Measurements from ENCODE around the gene HTT. TPM values are rescaled to one million over a fixed set of nuclear protein-coding genes. Genes with fewer than 3 reads are reported as not detected.
A peak's percentile ranks its signal among the peaks of the same experiment; 100 is the strongest.

HTT gene
- total RNA-seq, 1 experiment from 2014 or later = 37.4 TPM

DNA sequence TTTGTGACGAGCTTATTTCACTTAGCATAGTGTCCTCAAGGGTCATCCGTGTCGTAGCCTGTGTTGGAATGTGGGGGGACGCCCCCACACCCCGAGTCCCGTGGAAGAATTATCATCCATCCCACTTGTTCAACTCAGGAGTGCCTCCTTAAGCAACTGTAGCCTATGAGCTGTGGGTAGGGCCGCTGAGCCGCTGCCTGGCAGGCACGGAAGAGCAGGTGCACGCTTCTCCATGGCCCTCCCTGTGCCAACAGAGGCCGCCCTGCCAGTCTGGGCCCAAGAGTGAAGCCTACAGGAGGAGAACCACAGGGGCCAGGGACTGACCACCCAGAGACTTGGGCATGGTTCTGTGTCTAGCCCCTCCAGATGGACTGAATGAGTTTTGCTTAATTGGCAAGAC lies 216.0 kb downstream of the HTT start:
- DNase-seq (ENCODE audit: low read depth, low spot score) (no peak), ATAC-seq (no peak)
- Histone ChIP-seq H3K4me2 (ENCODE audit: low read length) (no peak overlapping the region), H3K9me2 (ENCODE audit: insufficient read depth) (no peaks in the 10 kb centered on the region), H3K79me2 (ENCODE audit: insufficient read depth, low read length) (peaks cover 6% of the 10 kb centered on the region; the same call in 1 of the 2 replicates), H3K27me3 (ENCODE audit: insufficient read depth, low read length) (no peaks in the 10 kb centered on the region), H2AFZ (ENCODE audit: low read depth, low read length, poor library complexity, severe bottlenecking) (no peak overlapping the region), H4K20me1 (ENCODE audit: insufficient read depth) (no peaks in the 10 kb centered on the region), H3K4me1 (ENCODE audit: control insufficient read depth in 1 of 2, insufficient read depth in 2 of 2, low read length in 2 of 2) (peaks cover 14 to 24% of the 10 kb centered on the region in 2 experiments), H3K9ac (ENCODE audit: low read length) (no peak overlapping the region), H3K27ac (ENCODE audit: low read depth, low read length) (0 out of 2 replicates have a peak overlapping the region, but pooled peaks have one; percentile 82), H3K4me3 (replicated peaks in 1 of 2; ENCODE audit: low read depth in 1 of 2, low read length in 2 of 2) (no peak overlapping the region), H3K9me3 (ENCODE audit: control insufficient read depth in 1 of 2, insufficient read depth in 1 of 2, low read depth in 1 of 2, low read length in 2 of 2) (no peaks in the 10 kb centered on the region), H3K36me3 (ENCODE audit: control insufficient read depth in 1 of 2, insufficient read depth in 2 of 2, low read length in 2 of 2) (no peaks in the 10 kb centered on the region)
- intact Hi-C loops (cut with micrococcal nuclease) = no loop called here
- POLR2A ChIA-PET = no interaction called here
- BruUV-seq (replicated peaks) = no TSS peak
- CTCF ChIA-PET = no interaction called here
- TF ChIP-seq, protein P1, sequence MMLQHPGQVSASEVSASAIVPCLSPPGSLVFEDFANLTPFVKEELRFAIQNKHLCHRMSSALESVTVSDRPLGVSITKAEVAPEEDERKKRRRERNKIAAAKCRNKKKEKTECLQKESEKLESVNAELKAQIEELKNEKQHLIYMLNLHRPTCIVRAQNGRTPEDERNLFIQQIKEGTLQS (IDR thresholded peaks at IDR 0.05) = no peak
- RAD21 ChIA-PET (ENCODE audit: low non-redundant PET in 1 of 2, low total read pairs in 2 of 2, uncharacterized antibody in 2 of 2, unreplicated experiment in 2 of 2) = no interaction called here

DNA sequence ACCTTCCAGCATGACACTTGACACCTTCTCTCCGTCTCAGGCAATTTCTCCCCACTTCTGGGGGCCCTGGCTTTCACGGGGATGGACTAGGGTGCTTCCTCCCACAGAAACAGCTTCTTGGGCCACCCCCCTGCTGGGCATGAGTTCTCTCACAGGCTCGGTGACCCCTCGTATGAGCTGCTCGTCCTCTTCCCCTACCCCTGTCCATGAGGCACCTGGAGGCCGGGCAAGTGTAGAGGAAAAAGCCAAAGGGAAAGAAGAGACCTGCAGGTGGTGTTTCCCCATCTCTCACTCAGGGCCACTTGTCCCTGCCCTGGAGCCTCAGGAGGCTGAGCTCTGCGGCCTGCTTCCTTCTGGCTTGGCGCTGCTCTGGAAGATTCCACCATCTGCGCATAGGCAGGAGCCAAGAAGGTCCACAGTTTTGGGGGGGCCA lies 216.4 kb downstream of the HTT start:
- H3K27me3 ChIP-seq (ENCODE audit: insufficient read depth, low read length) = no peaks in the 10 kb centered on the region
- peaks cover 6% of the 10 kb centered on the region; the same call in 1 of the 2 replicates for H3K79me2 ChIP-seq (ENCODE audit: insufficient read depth, low read length)
- BruUV-seq (replicated peaks) = no TSS peak
- intact Hi-C loops (cut with micrococcal nuclease) = no loop called here
- H3K4me1 ChIP-seq (ENCODE audit: control insufficient read depth in 1 of 2, insufficient read depth in 2 of 2, low read length in 2 of 2) = peaks cover 14 to 24% of the 10 kb centered on the region in 2 experiments
- RAD21 ChIA-PET (ENCODE audit: low non-redundant PET in 1 of 2, low total read pairs in 2 of 2, uncharacterized antibody in 2 of 2, unreplicated experiment in 2 of 2) = no interaction called here
- no peaks in the 10 kb centered on the region for H3K9me2 ChIP-seq (ENCODE audit: insufficient read depth)
- no peak overlapping the region for H2AFZ ChIP-seq (ENCODE audit: low read depth, low read length, poor library complexity, severe bottlenecking)
- H3K27ac ChIP-seq (ENCODE audit: low read depth, low read length) = 0 out of 2 replicates have a peak overlapping the region, but pooled peaks have one; percentile 82
- no peak overlapping the region for H3K4me3 ChIP-seq (replicated peaks in 1 of 2; ENCODE audit: low read depth in 1 of 2, low read length in 2 of 2)
- POLR2A ChIA-PET = no interaction called here
- no peaks in the 10 kb centered on the region for H3K9me3 ChIP-seq (ENCODE audit: control insufficient read depth in 1 of 2, insufficient read depth in 1 of 2, low read depth in 1 of 2, low read length in 2 of 2)
- DNase-seq (ENCODE audit: low read depth, low spot score) (no peak), ATAC-seq (no peak)
- H4K20me1 ChIP-seq (ENCODE audit: insufficient read depth) = no peaks in the 10 kb centered on the region
- H3K36me3 ChIP-seq (ENCODE audit: control insufficient read depth in 1 of 2, insufficient read depth in 2 of 2, low read length in 2 of 2) = no peaks in the 10 kb centered on the region
- TF ChIP-seq EGR1 (IDR thresholded peaks at IDR 0.05; ENCODE audit: low read depth) = no peak
- TF ChIP-seq SP1 (IDR thresholded peaks at IDR 0.05; ENCODE audit: low read depth) = no peak
- TF ChIP-seq, protein P1 (IDR thresholded peaks at IDR 0.05) = no peak
- no peak for TF ChIP-seq POLR2A (IDR thresholded peaks at IDR 0.05; ENCODE audit: borderline replicate concordance, extremely low read depth, insufficient read depth, insufficient read length)
- no peak for TF ChIP-seq RAD21 (IDR thresholded peaks at IDR 0.05; ENCODE audit: low read depth)
- TF ChIP-seq ZFX (IDR thresholded peaks at IDR 0.05) = no peak
- no peak for TF ChIP-seq EZH2phosphoT487 (IDR thresholded peaks at IDR 0.05; ENCODE audit: borderline replicate concordance)
- no peak for TF ChIP-seq JUND (IDR thresholded peaks at IDR 0.05)
- no peak for TF ChIP-seq CEBPB (IDR thresholded peaks at IDR 0.05; ENCODE audit: low read depth)
- TF ChIP-seq TCF7L2 (IDR thresholded peaks at IDR 0.05; ENCODE audit: borderline replicate concordance, extremely low read depth, insufficient read depth, insufficient read length) = no peak
- TF ChIP-seq, protein P2, sequence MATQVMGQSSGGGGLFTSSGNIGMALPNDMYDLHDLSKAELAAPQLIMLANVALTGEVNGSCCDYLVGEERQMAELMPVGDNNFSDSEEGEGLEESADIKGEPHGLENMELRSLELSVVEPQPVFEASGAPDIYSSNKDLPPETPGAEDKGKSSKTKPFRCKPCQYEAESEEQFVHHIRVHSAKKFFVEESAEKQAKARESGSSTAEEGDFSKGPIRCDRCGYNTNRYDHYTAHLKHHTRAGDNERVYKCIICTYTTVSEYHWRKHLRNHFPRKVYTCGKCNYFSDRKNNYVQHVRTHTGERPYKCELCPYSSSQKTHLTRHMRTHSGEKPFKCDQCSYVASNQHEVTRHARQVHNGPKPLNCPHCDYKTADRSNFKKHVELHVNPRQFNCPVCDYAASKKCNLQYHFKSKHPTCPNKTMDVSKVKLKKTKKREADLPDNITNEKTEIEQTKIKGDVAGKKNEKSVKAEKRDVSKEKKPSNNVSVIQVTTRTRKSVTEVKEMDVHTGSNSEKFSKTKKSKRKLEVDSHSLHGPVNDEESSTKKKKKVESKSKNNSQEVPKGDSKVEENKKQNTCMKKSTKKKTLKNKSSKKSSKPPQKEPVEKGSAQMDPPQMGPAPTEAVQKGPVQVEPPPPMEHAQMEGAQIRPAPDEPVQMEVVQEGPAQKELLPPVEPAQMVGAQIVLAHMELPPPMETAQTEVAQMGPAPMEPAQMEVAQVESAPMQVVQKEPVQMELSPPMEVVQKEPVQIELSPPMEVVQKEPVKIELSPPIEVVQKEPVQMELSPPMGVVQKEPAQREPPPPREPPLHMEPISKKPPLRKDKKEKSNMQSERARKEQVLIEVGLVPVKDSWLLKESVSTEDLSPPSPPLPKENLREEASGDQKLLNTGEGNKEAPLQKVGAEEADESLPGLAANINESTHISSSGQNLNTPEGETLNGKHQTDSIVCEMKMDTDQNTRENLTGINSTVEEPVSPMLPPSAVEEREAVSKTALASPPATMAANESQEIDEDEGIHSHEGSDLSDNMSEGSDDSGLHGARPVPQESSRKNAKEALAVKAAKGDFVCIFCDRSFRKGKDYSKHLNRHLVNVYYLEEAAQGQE (IDR thresholded peaks at IDR 0.05; ENCODE audit: low read depth) = no peak
- no peak for TF ChIP-seq SIN3A (IDR thresholded peaks at IDR 0.05; ENCODE audit: low read depth)
- TF ChIP-seq, protein P3, sequence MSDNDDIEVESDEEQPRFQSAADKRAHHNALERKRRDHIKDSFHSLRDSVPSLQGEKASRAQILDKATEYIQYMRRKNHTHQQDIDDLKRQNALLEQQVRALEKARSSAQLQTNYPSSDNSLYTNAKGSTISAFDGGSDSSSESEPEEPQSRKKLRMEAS (IDR thresholded peaks at IDR 0.05) = no peak
- CTCF ChIA-PET = no interaction called here
- H3K4me2 ChIP-seq (ENCODE audit: low read length) = peak overlapping the region; percentile 98
- no peak overlapping the region for H3K9ac ChIP-seq (ENCODE audit: low read length)
